ENCODE data around the gene LPO.
A peak's percentile ranks its signal among the peaks of the same experiment; 100 is the strongest.

LPO gene

GRCh38 chr17:58316260-58316960, 78.0 kb downstream of the LPO start:
- TF ChIP-seq CTCF (IDR thresholded peaks at IDR 0.05; ENCODE audit: low read depth, low read length) = no peak
- DNase-seq (ENCODE audit: extremely low read depth, low read depth) = no peak

- no peak for DNase-seq (ENCODE audit: extremely low read depth, low read depth)
- TF ChIP-seq CTCF (IDR thresholded peaks at IDR 0.05; ENCODE audit: low read depth, low read length) = peak; percentile 60
These were observed 79.2 kb downstream of the LPO start for GRCh38 chr17:58317421-58318064.

GRCh38 chr17:58318065-58318481, 79.7 kb downstream of the LPO start:
- TF ChIP-seq CTCF (IDR thresholded peaks at IDR 0.05; ENCODE audit: low read depth, low read length) = no peak
- no peak for DNase-seq (ENCODE audit: extremely low read depth, low read depth)

Data from AG09319 (cell line).